Measurements from ENCODE around the gene SLC39A11. TPM values are rescaled to one million over a fixed set of nuclear protein-coding genes. Genes with fewer than 3 reads are reported as not detected.
"Not testable (repeated sequence)": the region's sequence is repeated elsewhere in the genome, so short reads cannot be mapped to it uniquely, and the experiment has no call there.

Gene SLC39A11
- polyA plus RNA-seq, 1 of the 3 experiments (the other 2 are of a cell fraction): 23.5 TPM

GRCh38 chr17:72995008-72995656 lies 97.4 kb downstream of the SLC39A11 start:
- Histone ChIP-seq H3K27ac (ENCODE audit: low read depth in 2 of 2, low read length in 1 of 2) (no peak overlapping the region), H3K36me3 (replicated peaks in 1 of 2; ENCODE audit: control insufficient read depth in 1 of 2, insufficient read depth in 2 of 2, low read length in 1 of 2) (no peaks in the 10 kb centered on the region), H3K79me2 (ENCODE audit: insufficient read depth) (no peaks in the 10 kb centered on the region), H3K27me3 (ENCODE audit: insufficient read depth) (no peaks in the 10 kb centered on the region), H3K9me3 (no peaks in the 10 kb centered on the region), H3K4me2 (no peak overlapping the region), H3K9ac (no peak overlapping the region), H2AFZ (ENCODE audit: low read depth) (no peak overlapping the region), H3F3A (replicated peaks; ENCODE audit: insufficient read depth) (peaks cover 18% of the 10 kb centered on the region), H3K4me3 (ENCODE audit: low read depth in 2 of 2, low read length in 1 of 2) (no peak overlapping the region), H4K20me1 (ENCODE audit: insufficient read depth) (no peaks in the 10 kb centered on the region), H3K9me2 (no peaks in the 10 kb centered on the region), H3K4me1 (ENCODE audit: control insufficient read depth in 1 of 2, insufficient read depth in 2 of 2, low read depth in 1 of 2, low read length in 1 of 2) (peaks cover 7 to 12% of the 10 kb centered on the region in 2 experiments; a peak in 3 of 4 replicates)
- POLR2A ChIA-PET: no interaction called here
- 100% methylated on average over 1 of the region's 1 CpG for WGBS (ENCODE audit: low lambda C conversion rate)
- CTCF ChIA-PET: interaction anchor here (0.6 to 2.5 kb wide), 10 partner anchors 9 to 435 kb away, joined by 3 to 21 read pairs (median 4); no protein-coding TSS in a partner anchor
- DNase-seq: no peak
- no peak for TF ChIP-seq SMC3 (IDR thresholded peaks at IDR 0.05; ENCODE audit: low read depth, low read length)
- TF ChIP-seq RFX5 (IDR thresholded peaks at IDR 0.05; ENCODE audit: low read length): no peak
- no peak for TF ChIP-seq RXRA (IDR thresholded peaks at IDR 0.05; ENCODE audit: borderline replicate concordance, low read depth)
- TF ChIP-seq GATA2 (CRISPR knock-in tag; IDR thresholded peaks at IDR 0.05): no peak

GRCh38 chr17:72992783-72993467 lies 99.6 kb downstream of the SLC39A11 start:
- H3K4me3 ChIP-seq (ENCODE audit: low read depth in 2 of 2, low read length in 1 of 2); H3K9me2 ChIP-seq; H3K27ac ChIP-seq (ENCODE audit: low read depth in 2 of 2, low read length in 1 of 2); POLR2A ChIA-PET; H3F3A ChIP-seq (replicated peaks; ENCODE audit: insufficient read depth); H3K9me3 ChIP-seq; H3K4me2 ChIP-seq; H3K36me3 ChIP-seq (replicated peaks in 1 of 2; ENCODE audit: control insufficient read depth in 1 of 2, insufficient read depth in 2 of 2, low read length in 1 of 2); H3K27me3 ChIP-seq (ENCODE audit: insufficient read depth); H4K20me1 ChIP-seq (ENCODE audit: insufficient read depth); DNase-seq; H3K79me2 ChIP-seq (ENCODE audit: insufficient read depth); H3K4me1 ChIP-seq (ENCODE audit: control insufficient read depth in 1 of 2, insufficient read depth in 2 of 2, low read depth in 1 of 2, low read length in 1 of 2); H3K9ac ChIP-seq; H2AFZ ChIP-seq (ENCODE audit: low read depth): not testable (repeated sequence)
- WGBS (ENCODE audit: low lambda C conversion rate): 71% methylated on average over 6 of the region's 6 CpGs
- CTCF ChIA-PET: interaction anchor here (1.2 kb wide), 1 partner anchor 164 kb away, joined by 3 read pairs; no protein-coding TSS in a partner anchor

- DNase-seq: no peak
- Histone ChIP-seq H3K27me3 (ENCODE audit: insufficient read depth) (no peaks in the 10 kb centered on the region), H3K9me2 (no peaks in the 10 kb centered on the region), H3K36me3 (replicated peaks in 1 of 2; ENCODE audit: control insufficient read depth in 1 of 2, insufficient read depth in 2 of 2, low read length in 1 of 2) (no peaks in the 10 kb centered on the region), H3K9me3 (no peaks in the 10 kb centered on the region), H2AFZ (ENCODE audit: low read depth) (no peak overlapping the region), H3K4me1 (ENCODE audit: control insufficient read depth in 1 of 2, insufficient read depth in 2 of 2, low read depth in 1 of 2, low read length in 1 of 2) (no peaks in the 10 kb centered on the region; a peak in 1 of 4 replicates), H3K79me2 (ENCODE audit: insufficient read depth) (no peaks in the 10 kb centered on the region), H4K20me1 (ENCODE audit: insufficient read depth) (no peaks in the 10 kb centered on the region), H3F3A (replicated peaks; ENCODE audit: insufficient read depth) (no peaks in the 10 kb centered on the region), H3K4me3 (ENCODE audit: low read depth in 2 of 2, low read length in 1 of 2) (no peak overlapping the region), H3K9ac (no peak overlapping the region), H3K4me2 (no peak overlapping the region; the same call in 1 of the 2 replicates), H3K27ac (ENCODE audit: low read depth in 2 of 2, low read length in 1 of 2) (no peak overlapping the region)
- no peak for TF ChIP-seq PBX3 (IDR thresholded peaks at IDR 0.05)
- no peak for TF ChIP-seq SIN3A (IDR thresholded peaks at IDR 0.05; ENCODE audit: borderline replicate concordance, low read depth, low read length)
- no peak for TF ChIP-seq NFIC (IDR thresholded peaks at IDR 0.05; ENCODE audit: borderline replicate concordance)
- no peak for TF ChIP-seq MXI1 (IDR thresholded peaks at IDR 0.05; ENCODE audit: low read depth, low read length)
- TF ChIP-seq EZH2phosphoT487 (IDR thresholded peaks at IDR 0.05; ENCODE audit: borderline replicate concordance, low read depth): no peak
- no peak for TF ChIP-seq CHD2 (IDR thresholded peaks at IDR 0.05; ENCODE audit: low read length, partially characterized antibody)
- no peak for TF ChIP-seq GABPA (IDR thresholded peaks at IDR 0.05; ENCODE audit: low read depth)
- no peak for TF ChIP-seq YY1 (IDR thresholded peaks at IDR 0.05; ENCODE audit: low read depth)
- no peak for TF ChIP-seq RAD21 (IDR thresholded peaks at IDR 0.05; ENCODE audit: low read length)
- TF ChIP-seq SMC3 (IDR thresholded peaks at IDR 0.05; ENCODE audit: low read depth, low read length): no peak
- ChIA-PET POLR2A (no interaction called here), CTCF (interaction anchor here (0.8 to 1.0 kb wide), 2 partner anchors 135 to 198 kb away, joined by 3 read pairs; no protein-coding TSS in a partner anchor)
- WGBS (ENCODE audit: low lambda C conversion rate): 96% methylated on average over 2 of the region's 2 CpGs
Observed at GRCh38 chr17:72991651-72992050, 100.8 kb downstream of the SLC39A11 start.
